Medulla oblongata (tissue), 1 donor: ENCODE measurements around the gene OR5H14.

Experiments
- DNase-seq: peaks from one replicate; pipeline ENCODE4 v3.0.0-alpha.2; 2015; ENCODE audit errors: extremely low spot score

OR5H14 gene

GRCh38 chr3:98199020-98199419 is 51.7 kb downstream of the OR5H14 start:
- no peak for DNase-seq
